GM19452 (cell line): ENCODE measurements around the gene MS4A5.
"Not testable (repeated sequence)": the region's sequence is repeated elsewhere in the genome, so short reads cannot be mapped to it uniquely, and the experiment has no call there.

Experiments used
- ATAC-seq: cut with Tn5 transposase; IDR thresholded peaks from one replicate; pipeline ENCODE4 v1.9.1; 2021; ENCODE audit not compliant: unreplicated experiment

The MS4A5 gene, protein sequence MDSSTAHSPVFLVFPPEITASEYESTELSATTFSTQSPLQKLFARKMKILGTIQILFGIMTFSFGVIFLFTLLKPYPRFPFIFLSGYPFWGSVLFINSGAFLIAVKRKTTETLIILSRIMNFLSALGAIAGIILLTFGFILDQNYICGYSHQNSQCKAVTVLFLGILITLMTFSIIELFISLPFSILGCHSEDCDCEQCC

GRCh38 chr11:60429272-60429671 lies at the start of gene MS4A5:
MS4A5 (plus strand) TSS chr11:60429572; CDS start chr11:60429675, 103 bp downstream.
- no peak for ATAC-seq

- peak; percentile 90 for ATAC-seq
Observed at GRCh38 chr11:60389279-60389910, 40.0 kb upstream of the MS4A5 start.

- ATAC-seq: no peak
Observed at GRCh38 chr11:60390419-60390818, 39.0 kb upstream of the MS4A5 start.

GRCh38 chr11:60392361-60392760 lies 37.0 kb upstream of the MS4A5 start:
- ATAC-seq: no peak

- no peak for ATAC-seq
Observed at GRCh38 chr11:60393016-60393415, 36.4 kb upstream of the MS4A5 start.

DNA sequence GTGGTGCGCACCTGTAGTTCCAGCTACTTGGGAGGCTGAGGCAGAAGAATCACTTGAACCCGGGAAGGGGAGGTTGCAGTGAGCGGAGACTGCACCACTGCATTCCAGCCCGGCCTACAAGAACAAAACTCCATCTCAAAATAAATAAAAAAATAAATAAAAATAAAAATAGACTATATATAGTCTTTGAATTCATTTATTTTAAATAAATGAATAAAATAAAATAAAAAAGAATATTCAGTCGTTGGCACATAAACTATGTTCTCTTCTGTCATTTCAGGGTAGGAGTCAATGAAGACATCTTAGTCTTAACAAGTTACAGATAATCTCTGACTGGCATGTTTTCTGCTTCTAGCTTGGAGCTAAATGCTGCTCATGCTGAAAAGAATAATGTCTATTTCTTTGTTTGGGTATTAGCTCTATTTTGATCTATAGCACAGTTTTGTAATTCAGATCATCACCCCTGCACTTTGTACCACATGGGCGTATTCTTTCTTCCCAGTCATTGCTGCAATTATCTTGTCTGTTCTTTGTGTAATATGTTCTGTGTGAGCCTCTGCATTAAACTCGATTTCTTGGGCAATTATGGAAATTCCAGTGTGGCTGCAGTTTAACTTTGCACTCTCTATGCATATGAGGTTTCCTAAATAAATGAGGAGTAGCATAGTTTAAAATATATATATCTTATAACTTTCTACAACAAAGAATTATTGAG lies 34.5 kb upstream of the MS4A5 start:
- ATAC-seq: no peak

GRCh38 chr11:60396382-60396781 lies 33.0 kb upstream of the MS4A5 start, which contains the start of gene MS4A14:
MS4A14 (plus strand) TSS chr11:60396459; CDS start chr11:60396579, 120 bp downstream.
- no peak for ATAC-seq

- ATAC-seq: no peak
Observed at GRCh38 chr11:60396799-60397198, 32.6 kb upstream of the MS4A5 start.

- no peak for ATAC-seq
Observed at GRCh38 chr11:60420015-60420414, 9.4 kb upstream of the MS4A5 start.

DNA sequence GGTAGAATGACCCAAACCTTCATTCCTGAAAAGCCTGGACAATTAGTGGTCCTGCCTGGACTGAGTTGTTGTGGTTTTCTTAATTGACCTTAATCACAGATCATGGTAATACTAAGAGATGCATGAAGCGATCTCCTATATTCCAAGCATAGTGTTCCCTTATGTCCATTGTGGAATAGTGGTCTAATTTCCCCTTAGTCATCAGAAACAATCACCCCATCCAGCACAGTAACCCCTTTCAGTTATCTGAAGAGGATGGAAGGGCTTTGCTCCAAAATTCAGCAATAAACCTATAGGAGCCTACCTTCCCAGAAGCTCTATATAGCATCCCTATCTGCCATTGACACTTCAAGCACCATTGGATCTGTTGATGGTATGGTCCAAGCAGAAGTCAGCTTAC lies 6.8 kb upstream of the MS4A5 start:
- no peak for ATAC-seq

DNA sequence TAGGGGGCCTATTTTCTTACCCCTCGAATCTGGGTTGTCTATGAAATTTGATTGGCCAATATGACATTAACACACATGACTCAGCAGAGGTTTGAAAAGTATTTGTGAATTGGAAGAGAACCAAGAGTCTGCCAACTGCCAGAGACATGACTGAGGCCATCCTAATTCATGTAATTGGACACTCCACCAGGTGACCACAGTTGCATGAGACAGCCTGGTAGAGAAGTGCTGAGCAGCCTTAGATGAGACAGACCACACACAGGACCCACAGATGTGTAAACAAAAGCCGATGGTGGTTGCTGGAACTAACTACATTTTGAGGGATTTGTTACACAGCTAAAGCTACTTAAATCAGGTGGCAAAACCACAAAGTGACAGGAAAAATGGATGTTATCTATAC lies 855 bp upstream of the MS4A5 start:
- ATAC-seq: no peak

DNA sequence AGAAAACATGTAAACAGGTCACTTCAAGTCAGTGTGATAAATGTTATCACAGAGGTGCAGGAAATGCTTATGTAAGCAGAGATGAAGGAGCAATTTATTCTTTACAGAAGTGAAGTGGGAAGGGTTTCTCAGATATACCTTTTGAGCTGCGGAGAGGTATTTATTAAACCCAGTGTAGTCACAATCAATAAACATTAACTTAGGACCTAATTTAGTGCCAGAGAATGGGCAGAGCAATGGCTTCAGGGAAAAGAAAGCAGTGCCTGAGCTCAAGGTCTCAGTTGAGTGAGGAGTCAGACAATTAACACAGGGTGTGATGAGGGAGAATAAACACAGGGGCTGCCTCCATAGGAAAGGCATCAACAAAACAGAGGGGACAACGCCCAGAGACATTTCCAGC lies 1.9 kb downstream of the MS4A5 start:
- ATAC-seq: no peak

- no peak for ATAC-seq
Observed at GRCh38 chr11:60433401-60433800, 4.0 kb downstream of the MS4A5 start.

DNA sequence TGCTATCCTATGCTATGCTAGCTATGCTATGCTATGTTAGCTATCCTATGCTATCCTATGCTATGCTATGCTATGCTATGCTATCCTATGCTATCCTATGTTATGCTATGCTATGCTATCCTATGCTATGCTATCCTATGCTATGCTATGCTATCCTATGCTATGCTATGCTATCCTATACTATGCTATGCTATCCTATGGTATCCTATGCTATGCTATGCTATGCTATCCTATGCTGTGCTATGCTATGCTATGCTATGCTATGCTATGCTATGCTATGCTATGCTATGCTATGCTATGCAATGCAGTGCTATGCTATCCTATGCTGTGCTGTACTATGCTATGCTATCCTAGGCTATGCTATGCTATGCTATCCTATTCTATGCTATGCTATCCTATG lies 17.7 kb downstream of the MS4A5 start:
- ATAC-seq: no peak

- no peak for ATAC-seq
Observed at GRCh38 chr11:60447846-60448245, 18.5 kb downstream of the MS4A5 start.

DNA sequence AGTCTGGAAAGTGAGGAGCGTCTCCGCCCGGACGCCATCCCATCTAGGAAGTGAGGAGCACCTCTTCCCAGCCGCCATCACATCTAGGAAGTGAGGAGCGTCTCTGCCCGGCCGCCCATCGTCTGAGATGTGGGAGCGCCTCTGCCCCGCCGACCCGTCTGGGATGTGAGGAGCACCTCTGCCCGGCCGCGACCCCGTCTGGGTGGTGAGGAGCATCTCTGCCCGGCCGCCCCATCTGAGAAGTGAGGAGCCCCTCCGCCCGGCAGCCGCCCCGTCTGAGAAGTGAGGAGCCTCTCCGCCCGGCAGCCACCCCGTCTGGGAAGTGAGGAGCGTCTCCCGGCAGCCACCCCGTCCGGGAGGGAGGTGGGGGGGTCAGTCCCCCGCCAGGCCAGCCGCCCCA lies 21.8 kb downstream of the MS4A5 start:
- ATAC-seq: not testable (repeated sequence)

GRCh38 chr11:60454212-60454611 lies 24.8 kb downstream of the MS4A5 start:
- ATAC-seq: no peak

- ATAC-seq: peak; percentile 93
Observed at GRCh38 chr11:60455531-60456042, 26.2 kb downstream of the MS4A5 start, which contains the start of gene MS4A1. MS4A1 (plus strand) TSS chr11:60455847; CDS start chr11:60462375, 6,528 bp downstream.

- ATAC-seq: peak; percentile 27
Observed at GRCh38 chr11:60457576-60457975, 28.2 kb downstream of the MS4A5 start.

DNA sequence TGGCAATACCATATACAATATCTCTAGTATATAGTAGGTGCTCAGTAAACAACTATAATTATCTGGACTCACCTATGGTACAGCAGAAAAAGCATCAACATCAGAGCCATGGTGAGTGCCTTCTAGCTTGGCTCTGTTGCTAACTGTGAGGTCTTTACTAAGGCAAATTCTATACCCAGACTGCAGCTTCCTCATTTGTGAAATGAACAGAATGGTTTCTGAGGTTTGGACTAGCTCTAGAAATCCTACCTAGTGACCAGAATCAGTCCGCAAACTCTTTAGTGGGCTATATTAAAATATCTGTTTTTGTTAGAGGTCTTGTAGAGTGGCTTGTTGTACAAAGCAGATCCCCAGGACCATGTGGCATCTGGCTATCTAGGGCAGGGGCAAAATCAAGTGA lies 30.0 kb downstream of the MS4A5 start:
- ATAC-seq: no peak

DNA sequence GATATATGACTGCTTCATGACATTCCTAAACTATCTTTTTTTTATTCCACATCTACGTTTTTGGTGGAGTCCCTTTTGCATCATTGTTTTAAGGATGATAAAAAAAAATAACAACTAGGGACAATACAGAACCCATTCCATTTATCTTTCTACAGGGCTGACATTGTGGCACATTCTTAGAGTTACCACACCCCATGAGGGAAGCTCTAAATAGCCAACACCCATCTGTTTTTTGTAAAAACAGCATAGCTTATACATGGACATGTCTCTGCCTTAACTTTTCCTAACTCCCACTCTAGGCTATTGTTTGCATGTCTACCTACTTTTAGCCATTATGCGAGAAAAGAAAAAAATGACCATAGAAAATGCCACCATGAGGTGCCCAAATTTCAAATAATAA lies 39.5 kb downstream of the MS4A5 start:
- ATAC-seq: no peak

GRCh38 chr11:60469723-60470122 lies 40.4 kb downstream of the MS4A5 start:
- no peak for ATAC-seq
